GM13977 (cell line): ENCODE results near the gene HSDL1.

Experiments used
- DNase-seq: peaks from one replicate; pipeline ENCODE4 v3.0.0; 2012; ENCODE audit warnings: low spot score
- in situ Hi-C: fragments of 300-500 bp; cut with MboI; formaldehyde crosslinking; loops from one replicate; pipeline ENCODE4 v1.12.0; 2022; ENCODE audit warnings: low sequenced_read_pairs, low pct_unique_long_range_greater_than_20kb, mixed read lengths, inconsistent platforms; ENCODE audit not compliant: unreplicated experiment
- TF ChIP-seq, protein P1 (sequence below): IDR thresholded peaks from 2 replicates; pipeline ENCODE4 v1.5.1; 2012; ENCODE audit warnings: mild to moderate bottlenecking, control low read depth; ENCODE audit not compliant: insufficient read depth; ENCODE audit errors: extremely low read depth, missing control alignments

HSDL1 gene

GRCh38 chr16:84165746-84166145, 20.8 kb upstream of the HSDL1 start:
- in situ Hi-C loops = no loop called here
- DNase-seq = no peak
- TF ChIP-seq, protein P1, sequence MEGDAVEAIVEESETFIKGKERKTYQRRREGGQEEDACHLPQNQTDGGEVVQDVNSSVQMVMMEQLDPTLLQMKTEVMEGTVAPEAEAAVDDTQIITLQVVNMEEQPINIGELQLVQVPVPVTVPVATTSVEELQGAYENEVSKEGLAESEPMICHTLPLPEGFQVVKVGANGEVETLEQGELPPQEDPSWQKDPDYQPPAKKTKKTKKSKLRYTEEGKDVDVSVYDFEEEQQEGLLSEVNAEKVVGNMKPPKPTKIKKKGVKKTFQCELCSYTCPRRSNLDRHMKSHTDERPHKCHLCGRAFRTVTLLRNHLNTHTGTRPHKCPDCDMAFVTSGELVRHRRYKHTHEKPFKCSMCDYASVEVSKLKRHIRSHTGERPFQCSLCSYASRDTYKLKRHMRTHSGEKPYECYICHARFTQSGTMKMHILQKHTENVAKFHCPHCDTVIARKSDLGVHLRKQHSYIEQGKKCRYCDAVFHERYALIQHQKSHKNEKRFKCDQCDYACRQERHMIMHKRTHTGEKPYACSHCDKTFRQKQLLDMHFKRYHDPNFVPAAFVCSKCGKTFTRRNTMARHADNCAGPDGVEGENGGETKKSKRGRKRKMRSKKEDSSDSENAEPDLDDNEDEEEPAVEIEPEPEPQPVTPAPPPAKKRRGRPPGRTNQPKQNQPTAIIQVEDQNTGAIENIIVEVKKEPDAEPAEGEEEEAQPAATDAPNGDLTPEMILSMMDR = no peak

DNA sequence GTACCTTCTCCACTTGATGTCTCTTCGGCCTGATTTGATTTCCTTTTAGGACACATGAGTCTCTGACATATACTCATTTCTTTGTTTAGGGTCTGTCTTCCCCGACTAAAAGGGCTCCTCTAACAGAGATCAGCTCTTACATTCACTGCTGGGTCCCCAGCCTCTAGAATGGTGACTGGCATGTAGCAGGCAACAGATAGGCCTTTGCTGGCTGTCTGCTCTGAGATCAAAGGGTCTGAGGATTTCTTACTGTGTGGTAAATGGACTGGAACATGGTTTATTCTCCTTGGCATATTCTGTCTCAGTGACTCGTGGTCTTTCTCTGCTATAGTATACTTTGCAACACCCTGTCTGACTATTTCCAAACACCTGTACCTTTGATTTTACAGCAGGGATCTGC, 16.8 kb upstream of the HSDL1 start:
- no peak for DNase-seq
- in situ Hi-C loops = no loop called here
- TF ChIP-seq, protein P1 = no peak

DNA sequence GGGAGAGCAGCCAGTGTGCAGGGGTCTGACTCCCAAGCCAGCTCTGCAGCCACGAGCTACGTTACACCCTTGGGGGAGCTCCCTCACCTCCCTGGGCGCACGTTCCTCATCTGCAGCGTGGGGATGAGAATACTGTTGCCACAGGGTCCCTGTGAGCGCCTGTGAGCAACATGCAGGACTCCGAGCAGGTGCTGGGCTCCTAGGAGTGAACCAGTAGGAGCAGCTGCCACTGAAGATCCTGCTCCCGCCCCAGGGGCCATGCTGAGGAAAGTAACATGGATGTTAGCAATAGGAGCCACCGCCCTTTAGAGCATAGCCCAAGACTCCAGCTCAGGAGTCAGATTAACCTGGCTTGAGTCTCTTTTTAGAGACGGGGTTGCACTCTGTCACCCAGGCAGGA, 16.1 kb upstream of the HSDL1 start:
- in situ Hi-C loops = no loop called here
- DNase-seq = no peak
- TF ChIP-seq, protein P1 = no peak

- in situ Hi-C loops = no loop called here
- TF ChIP-seq, protein P1 = no peak
- no peak for DNase-seq
Measured at GRCh38 chr16:84159800-84160199, 14.8 kb upstream of the HSDL1 start.

DNA sequence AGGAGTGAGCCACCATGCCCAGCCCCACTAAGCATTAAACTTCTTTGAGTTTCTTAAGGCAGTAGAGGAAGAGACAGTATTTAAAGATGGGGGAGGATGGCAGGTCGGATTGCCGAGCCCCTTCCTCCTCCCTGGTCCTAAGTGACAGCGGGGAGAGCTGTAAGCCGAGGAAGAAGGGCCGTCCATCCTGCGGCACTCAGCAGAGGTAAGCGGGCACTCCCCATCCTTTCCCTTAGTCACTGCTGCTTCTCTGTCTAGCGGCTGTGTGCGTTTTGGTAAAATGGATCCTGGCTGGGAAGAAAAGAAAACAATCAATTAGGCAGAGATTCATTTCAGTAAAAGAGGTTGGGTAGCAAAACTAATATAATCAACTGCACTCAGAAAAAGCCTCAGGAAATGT, 14.0 kb upstream of the HSDL1 start:
- no peak for DNase-seq
- in situ Hi-C loops = no loop called here
- TF ChIP-seq, protein P1 = no peak

GRCh38 chr16:84156342-84156784, 11.4 kb upstream of the HSDL1 start:
- DNase-seq = no peak
- in situ Hi-C loops = no loop called here
- TF ChIP-seq, protein P1 = no peak

- no peak for DNase-seq
- in situ Hi-C loops = no loop called here
- TF ChIP-seq, protein P1 = no peak
Measured at GRCh38 chr16:84155771-84156170, 10.8 kb upstream of the HSDL1 start.
